CD4-positive, alpha-beta T cell treated with Interleukin-10 for 1 hour (primary cell): ENCODE measurements around the gene PIGT.
"Not testable (repeated sequence)": the region's sequence is repeated elsewhere in the genome, so short reads cannot be mapped to it uniquely, and the experiment has no call there.

ENCODE experiments used
- DNase-seq: peaks from one replicate; pipeline ENCODE4 v3.0.0-alpha.2; 2020

Gene PIGT

DNA sequence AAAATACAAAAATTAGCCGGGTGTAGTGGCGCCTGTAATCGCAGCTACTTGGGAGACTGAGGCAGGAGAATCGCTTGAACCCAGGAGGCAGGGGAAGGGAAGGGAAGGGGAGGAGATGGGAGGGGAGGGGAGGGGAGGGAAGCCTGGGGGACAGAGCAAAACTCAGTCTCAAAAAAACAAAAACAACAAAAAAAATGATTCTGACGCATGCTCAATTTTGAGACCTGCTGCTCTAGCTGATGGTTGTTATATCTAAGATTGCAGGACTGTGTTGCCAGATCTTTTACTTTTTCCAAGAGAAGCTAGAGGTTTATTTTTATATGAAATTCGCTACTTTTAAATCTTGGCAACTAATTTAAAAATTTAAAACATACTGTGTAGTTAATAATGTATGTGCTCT, 51.2 kb downstream of the PIGT start:
- DNase-seq, result no peak

DNA sequence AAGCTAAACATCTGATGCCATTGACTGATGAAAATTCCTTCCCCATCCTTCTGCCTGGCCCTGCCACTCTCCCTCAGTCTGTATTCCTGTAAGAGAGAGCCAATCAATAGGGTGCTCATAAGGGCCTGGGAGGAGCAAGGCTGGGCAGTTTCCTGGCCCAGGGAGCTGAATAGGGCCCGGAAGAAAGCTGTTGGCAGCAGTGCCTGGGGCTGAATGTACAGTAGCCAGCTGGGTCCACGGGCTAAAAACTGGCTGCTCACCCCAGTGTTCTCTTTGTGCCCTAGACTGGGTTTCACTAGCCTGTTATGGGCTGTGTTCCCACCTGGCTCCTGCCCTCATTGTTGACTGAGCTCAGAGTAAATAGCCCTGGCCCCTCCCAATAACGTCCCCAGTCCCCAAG, 51.9 kb downstream of the PIGT start:
- no peak for DNase-seq

DNA sequence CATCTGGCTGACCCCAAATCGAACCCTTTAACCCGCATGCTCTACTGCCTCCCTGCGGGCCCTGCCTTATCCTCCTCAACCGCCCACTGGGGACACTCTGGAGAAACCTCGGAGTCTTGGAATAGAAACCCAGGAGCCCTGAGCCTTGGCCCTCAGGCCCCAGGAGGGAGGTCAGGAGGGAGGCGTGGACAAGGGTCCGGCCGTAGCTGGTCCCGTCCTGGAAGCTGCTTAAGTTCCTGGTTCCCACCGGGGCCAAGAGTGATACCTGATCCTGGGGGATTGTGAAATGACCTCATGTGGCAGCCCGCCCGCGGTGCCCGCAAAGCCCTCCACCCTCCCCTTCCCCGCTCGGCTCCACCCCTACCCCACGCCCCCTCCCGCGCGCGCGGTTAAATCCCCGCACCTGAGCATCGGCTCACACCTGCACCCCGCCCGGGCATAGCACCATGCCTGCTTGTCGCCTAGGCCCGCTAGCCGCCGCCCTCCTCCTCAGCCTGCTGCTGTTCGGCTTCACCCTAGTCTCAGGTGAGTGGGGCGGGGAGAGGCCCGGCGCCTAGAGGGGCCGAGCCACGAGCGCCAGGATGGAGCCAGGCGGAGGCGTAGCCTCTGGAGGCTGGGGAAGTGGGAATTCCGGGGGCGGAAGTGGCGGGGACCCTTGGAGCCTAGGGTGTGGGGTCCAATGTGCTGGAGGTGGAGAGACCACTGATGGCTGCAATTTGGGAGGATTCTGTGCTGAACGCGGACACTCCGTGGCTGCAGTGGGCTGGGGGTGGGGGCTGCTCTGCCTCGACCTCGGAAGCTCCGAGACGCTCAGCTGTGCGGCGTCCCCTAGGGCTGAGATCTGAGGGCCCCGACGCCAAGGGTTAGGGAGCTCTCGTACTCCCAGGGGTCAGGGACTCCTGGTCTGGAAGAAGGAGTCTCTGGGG, 53.7 kb downstream of the PIGT start, which contains the start of gene WFDC2:
WFDC2 (plus strand) TSS at position 418 of the 926 bp plus-strand sequence; CDS start at position 447, 29 bp downstream.
- no peak for DNase-seq

DNA sequence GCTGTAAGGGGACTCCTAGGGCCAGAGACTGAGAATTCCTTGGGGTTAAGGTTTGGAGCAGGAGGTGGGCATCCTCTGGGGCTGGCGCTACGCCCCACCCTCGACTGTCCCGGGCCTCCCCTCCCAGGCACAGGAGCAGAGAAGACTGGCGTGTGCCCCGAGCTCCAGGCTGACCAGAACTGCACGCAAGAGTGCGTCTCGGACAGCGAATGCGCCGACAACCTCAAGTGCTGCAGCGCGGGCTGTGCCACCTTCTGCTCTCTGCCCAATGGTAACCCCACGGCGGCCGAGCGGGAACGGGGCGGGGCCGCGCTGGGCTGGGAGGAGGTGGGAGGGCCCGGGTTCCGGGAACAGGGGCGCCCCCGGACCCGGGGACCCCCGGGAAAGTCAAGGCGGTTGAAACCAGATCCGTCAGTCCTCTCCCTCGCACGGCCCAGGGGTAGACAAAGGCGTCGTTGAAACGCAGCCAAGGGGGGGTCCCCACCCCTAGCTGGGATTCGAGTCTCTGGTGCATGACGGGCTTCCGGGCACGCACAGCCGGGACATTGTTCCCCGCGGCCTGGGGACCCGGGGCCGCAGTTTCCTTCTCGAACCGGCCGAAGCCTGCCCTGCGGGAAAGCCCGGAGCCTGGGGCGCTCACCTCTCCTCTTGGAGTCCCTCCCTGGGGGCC, 54.5 kb downstream of the PIGT start:
- no peak for DNase-seq

DNA sequence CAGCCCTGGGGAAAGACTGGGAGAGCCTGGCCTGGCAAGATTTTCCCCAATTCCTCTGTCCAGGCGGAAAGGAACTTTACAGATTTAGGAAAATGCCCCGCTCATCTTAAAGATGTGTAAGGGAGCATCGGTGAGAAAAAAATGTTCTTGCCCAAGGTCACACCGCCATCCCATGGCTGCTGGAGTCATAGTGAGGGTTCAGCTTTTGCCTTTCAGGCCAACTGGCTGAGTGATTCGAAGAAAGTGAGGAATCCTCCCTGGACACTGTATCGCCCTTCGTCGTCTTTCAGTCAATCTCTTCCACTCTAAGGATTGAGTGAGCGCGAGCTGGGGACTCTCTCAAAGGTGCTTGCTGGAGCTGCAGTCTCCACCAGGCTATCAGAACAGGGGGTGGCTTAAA, 55.0 kb downstream of the PIGT start:
- DNase-seq, result peak; percentile 9

DNA sequence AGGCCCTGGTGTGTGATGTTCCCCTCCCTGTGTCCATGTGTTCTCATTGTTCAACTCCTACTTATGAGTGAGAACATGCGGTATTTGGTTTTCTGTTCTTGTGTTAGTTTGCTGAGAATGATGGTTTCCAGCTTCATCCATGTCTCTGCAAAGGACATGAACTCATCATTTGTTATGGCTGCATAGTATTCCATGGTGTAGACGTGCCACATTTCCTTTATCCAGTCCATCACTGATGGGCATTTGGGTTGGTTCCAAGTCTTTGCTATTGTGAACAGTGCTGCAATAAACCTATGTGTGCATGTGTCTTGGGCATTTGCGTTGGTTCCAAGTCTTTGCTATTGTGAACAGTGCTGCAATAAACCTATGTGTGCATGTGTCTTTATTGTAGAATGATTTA, 56.3 kb downstream of the PIGT start:
- DNase-seq, result not testable (repeated sequence)
